NOMO-1 treated with DMSO at 0.1 percent for 48 hours (cell line): ENCODE results near the gene TMPRSS9.

ENCODE experiments used
- DNase-seq: peaks from one replicate; lab custom pipeline; 2025; ENCODE audit not compliant: unreplicated experiment; lab: John Stamatoyannopoulos, UW

Gene TMPRSS9

GRCh38 chr19:2359992-2360685 lies at the start of gene TMPRSS9:
Gene TMPRSS9 (plus strand): TSS chr19:2360265. CDS start chr19:2389786, 29,521 bp downstream.
- no peak for DNase-seq

GRCh38 chr19:2311093-2311492 lies 49.0 kb upstream of the TMPRSS9 start:
- no peak for DNase-seq

GRCh38 chr19:2312820-2313501 lies 47.1 kb upstream of the TMPRSS9 start:
- DNase-seq: no peak

- DNase-seq: no peak
Measured at GRCh38 chr19:2315121-2315817, 44.8 kb upstream of the TMPRSS9 start.

GRCh38 chr19:2315818-2316353 lies 44.2 kb upstream of the TMPRSS9 start:
- peak; percentile 96 for DNase-seq

- no peak for DNase-seq
Measured at GRCh38 chr19:2317300-2317699, 42.8 kb upstream of the TMPRSS9 start.

GRCh38 chr19:2317756-2318155 lies 42.3 kb upstream of the TMPRSS9 start:
- DNase-seq: no peak

GRCh38 chr19:2318923-2319322 lies 41.1 kb upstream of the TMPRSS9 start:
- no peak for DNase-seq

- no peak for DNase-seq
Measured at GRCh38 chr19:2319551-2319950, 40.5 kb upstream of the TMPRSS9 start.

- DNase-seq: no peak
Measured at GRCh38 chr19:2320049-2320448, 40.0 kb upstream of the TMPRSS9 start.

GRCh38 chr19:2320939-2321338 lies 39.1 kb upstream of the TMPRSS9 start:
- DNase-seq: no peak

GRCh38 chr19:2321565-2322283 lies 38.3 kb upstream of the TMPRSS9 start:
- no peak for DNase-seq

GRCh38 chr19:2323707-2324106 lies 36.4 kb upstream of the TMPRSS9 start:
- DNase-seq: no peak

GRCh38 chr19:2324220-2324948 lies 35.7 kb upstream of the TMPRSS9 start:
- DNase-seq: no peak

- no peak for DNase-seq
Measured at GRCh38 chr19:2325281-2326046, 34.6 kb upstream of the TMPRSS9 start.

- no peak for DNase-seq
Measured at GRCh38 chr19:2326699-2327360, 33.2 kb upstream of the TMPRSS9 start.

GRCh38 chr19:2327773-2328400 lies 32.2 kb upstream of the TMPRSS9 start:
- DNase-seq: peak; percentile 87

GRCh38 chr19:2328401-2329148 lies 31.5 kb upstream of the TMPRSS9 start, which contains the start of the genes LSM7 and SPPL2B:
Gene LSM7 (minus strand): TSS chr19:2328586. CDS start chr19:2328566, 20 bp downstream.
Gene SPPL2B (plus strand): TSS chr19:2328684. CDS start chr19:2328710, 26 bp downstream.
- DNase-seq: peak; percentile 83
